HG03097 (cell line): ENCODE data around the gene CDH11.

Experiments used
- ATAC-seq: cut with Tn5 transposase; IDR thresholded peaks from one replicate; pipeline ENCODE4 v1.9.1; 2021; ENCODE audit not compliant: unreplicated experiment, low FRiP score

CDH11 gene

GRCh38 chr16:64926476-64926875 lies 195.4 kb downstream of the CDH11 start:
- no peak for ATAC-seq

DNA sequence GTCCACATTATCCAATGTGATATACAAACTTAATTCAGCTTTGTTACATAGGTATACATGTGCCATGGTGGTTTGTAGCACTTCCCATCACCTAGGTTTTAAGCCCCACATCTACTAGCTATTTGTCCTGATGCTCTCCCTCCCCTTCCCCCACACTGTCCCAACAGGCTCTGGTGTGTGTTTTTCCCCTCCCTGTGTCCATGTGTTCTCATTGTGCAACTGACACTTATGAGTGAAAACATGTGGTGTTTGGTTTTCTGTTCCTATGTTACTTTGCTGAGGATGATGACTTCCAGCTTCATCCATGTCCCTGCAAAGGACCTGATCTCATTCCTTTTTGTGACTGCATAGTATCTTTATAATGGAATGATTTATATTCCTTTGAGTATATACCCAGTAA lies 196.7 kb downstream of the CDH11 start:
- ATAC-seq = no peak

- no peak for ATAC-seq
Measured at GRCh38 chr16:64924086-64924485, 197.8 kb downstream of the CDH11 start.

DNA sequence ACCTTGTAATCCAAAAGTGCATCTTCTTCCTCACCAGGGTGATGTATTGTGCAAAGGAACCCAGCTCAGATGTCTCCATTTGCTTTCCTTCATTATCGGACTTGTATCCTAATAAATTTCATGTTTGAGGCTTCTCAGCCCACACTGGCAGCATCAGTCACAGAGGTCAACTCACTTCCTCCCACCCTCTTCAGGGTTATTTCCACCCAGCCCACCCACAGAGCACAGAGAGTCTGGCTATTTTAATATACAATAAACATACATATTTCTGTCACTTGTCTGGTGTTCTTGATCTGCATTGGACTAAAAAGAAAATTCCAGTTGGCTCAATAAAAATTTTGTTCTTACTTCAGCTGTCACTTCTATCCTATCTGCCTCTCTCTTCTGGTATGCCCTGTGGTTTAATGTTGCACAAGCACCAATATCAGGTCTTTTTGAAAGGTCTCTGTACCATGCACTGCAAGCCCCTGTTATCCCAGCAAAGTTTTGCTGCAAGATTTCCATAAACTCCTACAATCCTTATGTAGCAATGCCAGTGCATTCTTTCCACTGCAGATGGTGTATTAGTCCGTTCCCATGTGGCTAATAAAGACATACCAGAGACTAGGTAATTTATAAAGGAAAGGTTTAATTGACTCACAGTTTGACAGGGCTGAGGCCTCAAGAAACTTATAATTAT lies 201.8 kb downstream of the CDH11 start:
- no peak for ATAC-seq

DNA sequence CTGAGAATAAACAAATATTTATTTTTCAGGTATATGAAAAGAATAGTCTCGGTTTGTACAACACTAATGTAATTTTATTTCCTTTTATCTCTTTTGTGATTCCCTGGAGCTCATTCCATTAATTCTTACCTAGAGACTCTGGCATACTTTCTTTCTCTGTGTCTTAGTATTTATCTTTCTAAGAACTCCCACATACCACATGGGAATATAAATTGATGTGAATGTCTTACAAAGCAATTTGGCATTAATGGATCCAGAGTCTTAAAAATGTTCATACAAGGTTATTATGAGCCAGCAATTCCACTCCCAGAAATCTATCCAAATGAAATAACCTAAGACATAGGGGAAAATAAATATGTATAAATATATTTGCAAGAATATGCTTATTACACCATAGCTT lies 202.7 kb downstream of the CDH11 start:
- ATAC-seq = no peak

DNA sequence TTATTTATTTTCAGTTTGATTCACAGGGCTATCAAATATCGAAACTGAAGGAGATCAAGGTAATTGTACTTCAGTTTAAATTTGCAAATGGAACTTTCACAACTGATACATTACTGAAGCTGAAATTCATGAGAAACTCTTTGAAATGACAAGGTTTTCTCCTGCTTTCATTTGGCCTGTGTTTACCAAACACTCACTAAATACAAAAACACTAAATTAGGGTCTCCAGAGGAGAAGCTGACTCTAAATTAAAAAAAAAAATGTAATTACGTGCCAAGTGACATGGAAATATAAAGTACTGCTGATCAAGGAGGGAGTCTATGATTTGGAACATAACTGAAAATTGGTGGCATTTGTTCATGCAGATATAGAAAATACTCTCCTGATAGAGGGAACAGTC lies 205.8 kb downstream of the CDH11 start:
- ATAC-seq = no peak

DNA sequence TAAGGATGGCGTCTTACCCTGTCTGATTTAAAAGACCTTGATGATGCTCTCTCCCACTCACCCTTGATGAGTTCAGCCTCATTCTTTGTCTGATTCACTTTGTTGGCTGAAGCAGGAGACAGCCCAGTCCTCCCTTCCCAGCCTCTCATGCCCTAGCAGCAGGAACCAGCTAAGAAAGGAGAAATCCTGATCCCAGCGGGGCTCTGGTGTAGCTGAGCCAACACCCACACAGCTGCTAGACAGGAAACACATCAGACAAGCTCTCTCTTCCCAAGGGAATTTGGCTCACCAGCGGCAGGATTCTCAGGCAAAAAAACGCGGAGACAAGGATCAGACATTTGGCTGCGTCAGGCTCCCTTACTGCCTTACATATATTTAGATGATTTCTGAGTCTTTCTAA lies 211.5 kb downstream of the CDH11 start:
- no peak for ATAC-seq

DNA sequence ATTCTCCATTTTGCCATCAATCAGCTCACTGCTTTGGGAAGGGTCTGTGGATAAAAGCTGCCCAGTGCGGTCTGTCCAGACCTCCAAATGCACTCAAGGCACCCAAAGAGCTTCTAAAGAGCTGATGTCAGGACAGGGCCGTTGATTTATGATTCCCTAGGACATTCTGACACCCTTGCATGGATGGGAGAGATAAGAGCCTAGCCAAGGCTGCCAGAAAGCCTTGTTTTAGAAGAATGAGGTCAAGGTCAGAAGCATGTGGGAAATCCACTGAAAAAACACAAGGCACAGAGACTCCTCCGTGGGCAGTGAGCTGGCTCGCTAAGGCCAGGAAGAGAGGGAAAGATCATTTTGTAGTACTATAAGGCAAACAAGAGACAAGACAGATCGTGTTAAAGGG lies 214.0 kb downstream of the CDH11 start:
- no peak for ATAC-seq

GRCh38 chr16:64903770-64904169 lies 218.1 kb downstream of the CDH11 start:
- no peak for ATAC-seq

- no peak for ATAC-seq
Measured at GRCh38 chr16:64900517-64900916, 221.3 kb downstream of the CDH11 start.

DNA sequence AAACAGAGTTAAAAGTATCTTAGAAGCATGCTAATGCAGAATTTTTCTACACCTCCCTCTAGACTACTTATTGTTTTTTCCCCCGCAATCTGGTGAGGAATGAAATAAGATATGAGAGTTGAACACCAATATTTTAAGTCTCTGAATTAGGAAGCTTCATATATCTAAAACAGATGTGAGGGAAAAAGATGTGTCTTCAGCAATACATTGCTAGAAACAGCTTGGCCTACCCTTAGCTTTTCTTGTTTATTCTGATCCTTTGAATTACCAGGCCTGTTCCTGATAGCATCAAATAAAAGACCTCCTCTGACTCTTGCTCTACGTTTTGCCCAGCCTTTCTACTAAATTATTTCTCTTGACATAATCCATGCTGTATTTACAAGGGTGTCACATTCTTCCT lies 221.8 kb downstream of the CDH11 start:
- ATAC-seq = no peak

- ATAC-seq = no peak
Measured at GRCh38 chr16:64898159-64898558, 223.7 kb downstream of the CDH11 start.
